NOMO-1 (cell line): ENCODE data around the gene TCF12.
"Not testable (repeated sequence)": the region's sequence is repeated elsewhere in the genome, so short reads cannot be mapped to it uniquely, and the experiment has no call there.

Source experiments
- DNase-seq, 2 experiments: peaks; one replicate each; lab custom pipeline; 2025; ENCODE audit not compliant: unreplicated experiment in 2 of 2; lab: John Stamatoyannopoulos, UW

TCF12 gene

GRCh38 chr15:56972426-56972825, 54.0 kb downstream of the TCF12 start:
- DNase-seq: no peak

- DNase-seq: no peak
Observed at GRCh38 chr15:56973463-56973862, 55.0 kb downstream of the TCF12 start.

DNA sequence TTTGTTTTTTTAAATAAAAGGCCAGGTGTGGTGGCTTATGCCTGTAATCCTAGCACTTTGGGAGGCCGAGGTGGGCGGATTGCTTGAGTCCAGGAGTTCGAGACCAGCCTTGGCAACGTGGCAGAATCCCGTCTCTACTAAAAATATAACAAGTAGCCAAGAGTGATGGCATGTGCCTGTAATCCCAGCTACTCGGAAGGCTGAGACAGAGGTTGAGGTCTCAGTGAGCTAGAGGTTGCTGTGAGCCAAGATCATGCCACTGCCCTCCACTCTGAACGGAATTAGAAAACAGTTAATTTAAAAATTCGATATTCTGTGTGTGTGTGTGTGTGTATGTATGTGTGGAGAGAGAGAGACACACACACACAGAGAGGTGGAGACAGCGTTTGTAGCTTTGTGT, 58.8 kb downstream of the TCF12 start:
- no peak for DNase-seq

DNA sequence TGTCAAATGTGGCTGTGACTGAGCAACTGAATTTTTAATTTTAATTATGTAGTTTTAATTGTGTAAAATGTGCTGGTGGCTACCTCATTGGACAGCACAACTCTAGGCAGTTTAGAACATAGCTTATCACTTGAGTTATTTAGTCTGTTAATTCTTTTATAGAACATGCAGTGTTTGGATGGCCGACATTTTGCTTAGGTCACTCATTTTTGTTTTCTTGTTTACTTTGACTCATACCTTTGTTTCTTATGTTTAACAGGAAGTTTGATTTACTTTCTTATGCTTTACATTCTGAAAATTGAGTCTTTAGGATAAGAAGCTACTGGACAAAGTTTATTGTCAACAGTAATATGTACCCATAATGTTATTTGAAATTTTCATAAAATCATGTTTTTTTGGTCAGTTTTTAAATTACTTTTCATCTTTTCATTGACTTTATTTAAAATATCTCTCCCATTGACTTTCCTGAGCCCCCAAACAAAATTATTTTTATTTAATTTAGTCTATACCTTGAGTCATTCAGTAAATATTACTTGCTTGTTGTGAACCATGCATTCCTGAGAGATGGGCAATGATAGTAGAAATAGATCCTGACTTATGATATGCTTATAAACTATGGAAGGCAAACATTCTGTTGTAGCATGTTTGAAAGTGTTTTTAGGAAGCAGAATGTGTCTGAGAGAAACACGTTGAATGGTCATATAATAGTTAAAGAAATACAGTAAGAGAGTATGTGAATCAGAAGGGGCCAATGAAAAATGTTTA, 60.6 kb downstream of the TCF12 start:
- no peak for DNase-seq

GRCh38 chr15:56980473-56980872, 62.0 kb downstream of the TCF12 start:
- no peak for DNase-seq

DNA sequence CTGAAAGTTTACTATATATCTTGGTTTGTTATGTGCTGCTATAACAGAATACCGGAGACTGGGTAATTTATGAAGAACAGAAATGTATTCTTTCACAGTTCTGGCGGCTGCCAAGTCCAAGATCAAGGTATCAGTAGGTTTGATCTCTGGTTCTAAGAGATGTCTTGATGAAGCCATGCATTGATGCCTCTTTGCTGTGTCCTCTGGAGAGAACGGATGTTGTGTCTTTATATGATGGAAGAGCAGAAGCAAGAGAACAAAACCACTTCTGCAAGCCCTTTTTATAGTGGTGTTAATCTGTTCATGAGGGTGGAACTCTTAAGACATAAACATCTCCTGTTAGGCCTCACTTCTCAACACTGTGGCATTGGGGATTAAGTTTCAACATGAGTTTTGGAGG, 62.7 kb downstream of the TCF12 start:
- no peak for DNase-seq

- no peak for DNase-seq
Observed at GRCh38 chr15:56982987-56983386, 64.5 kb downstream of the TCF12 start.

GRCh38 chr15:56984681-56985481, 66.4 kb downstream of the TCF12 start:
- peak; percentile 62 to 92 for DNase-seq

DNA sequence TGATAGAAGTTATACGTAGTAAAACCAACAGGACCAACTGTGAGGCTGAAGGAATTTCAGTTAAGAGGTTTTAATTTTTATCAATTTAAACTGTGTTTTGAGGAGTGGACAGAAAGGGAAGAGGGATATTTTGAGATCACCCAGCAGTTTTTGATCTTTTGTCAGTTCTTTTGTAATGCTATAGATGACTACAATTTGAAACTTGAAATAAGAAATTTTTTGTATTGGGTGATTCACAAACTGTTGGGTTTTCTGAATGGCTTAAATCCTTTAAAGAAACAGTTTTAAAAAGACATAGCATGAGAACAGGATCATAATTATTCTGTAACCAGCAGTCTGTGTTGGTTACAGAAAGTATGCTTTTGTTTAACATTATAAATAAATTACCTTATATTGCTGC, 67.4 kb downstream of the TCF12 start:
- no peak for DNase-seq

- no peak for DNase-seq
Observed at GRCh38 chr15:56987286-56987685, 68.8 kb downstream of the TCF12 start.

DNA sequence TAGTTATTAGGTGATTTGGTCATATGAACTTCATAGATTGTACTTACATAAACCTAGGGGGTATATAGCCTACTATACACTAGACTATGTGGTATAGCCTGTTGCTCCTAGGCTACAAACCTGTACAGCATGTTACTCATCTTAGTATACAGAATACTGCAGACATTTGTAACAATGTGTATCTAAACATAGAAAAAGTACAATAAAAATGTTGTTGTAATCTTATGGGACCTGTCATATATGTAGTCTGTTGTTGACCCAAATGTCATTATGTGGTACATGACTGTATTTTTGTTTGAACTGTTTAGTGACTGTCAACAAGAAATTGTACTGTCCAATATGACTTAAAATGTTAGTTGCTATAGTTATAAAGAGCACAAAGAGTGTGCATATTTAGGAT, 69.8 kb downstream of the TCF12 start:
- no peak for DNase-seq

- DNase-seq: no peak
Observed at GRCh38 chr15:56989411-56989924, 71.0 kb downstream of the TCF12 start.

- no peak for DNase-seq
Observed at GRCh38 chr15:56991017-56991416, 72.6 kb downstream of the TCF12 start.

GRCh38 chr15:56992725-56993124, 74.3 kb downstream of the TCF12 start:
- DNase-seq: peak in 1 of 2 experiments; percentile 83

GRCh38 chr15:56994280-56994679, 75.8 kb downstream of the TCF12 start:
- no peak for DNase-seq

GRCh38 chr15:56996093-56996492, 77.6 kb downstream of the TCF12 start:
- no peak for DNase-seq

GRCh38 chr15:56996746-56997470, 78.5 kb downstream of the TCF12 start:
- DNase-seq: no peak

GRCh38 chr15:57003418-57003817, 85.0 kb downstream of the TCF12 start:
- DNase-seq: no peak

DNA sequence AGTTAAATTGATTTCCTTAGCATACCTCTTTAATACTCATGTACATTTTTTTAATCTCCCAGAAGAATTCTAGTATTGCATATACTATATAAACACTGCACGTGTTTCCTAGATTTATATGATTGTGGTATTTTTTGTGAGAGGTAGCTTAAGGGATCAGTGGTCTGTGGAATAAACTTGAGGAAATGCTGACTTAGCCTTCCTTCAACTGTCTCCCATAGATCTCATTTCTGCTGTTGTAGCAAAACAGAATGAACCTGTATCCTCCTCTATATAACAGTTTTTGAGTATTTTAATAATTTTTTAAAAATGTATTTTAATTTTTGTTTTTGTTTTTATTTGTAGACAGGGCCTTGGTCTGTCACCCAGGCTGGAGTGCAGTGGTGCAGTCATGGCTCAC, 86.8 kb downstream of the TCF12 start:
- no peak for DNase-seq

DNA sequence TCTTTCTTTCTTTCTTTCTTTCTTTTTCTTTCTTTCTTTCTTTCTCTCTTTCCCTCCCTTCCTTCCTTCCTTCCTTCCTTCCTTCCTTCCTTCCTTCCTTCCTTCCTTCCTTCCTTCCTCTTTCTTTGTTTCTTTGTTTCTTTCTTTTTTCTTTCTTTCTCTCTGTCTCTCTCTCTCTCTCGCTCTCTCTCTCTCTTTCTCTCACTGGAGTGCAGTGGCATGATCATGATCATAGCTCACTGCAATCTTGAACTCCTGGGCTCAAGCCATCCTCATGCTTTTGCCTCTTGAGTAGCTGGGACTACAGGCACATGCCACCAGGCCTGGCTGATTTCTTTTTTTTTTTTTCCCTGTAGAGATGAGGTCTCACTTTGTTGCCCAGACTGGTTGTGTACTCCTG, 89.4 kb downstream of the TCF12 start:
- DNase-seq: not testable (repeated sequence)

GRCh38 chr15:57010724-57011123, 92.3 kb downstream of the TCF12 start:
- DNase-seq: no peak
